ENCODE results near the gene CDH15.

CDH15 gene

DNA sequence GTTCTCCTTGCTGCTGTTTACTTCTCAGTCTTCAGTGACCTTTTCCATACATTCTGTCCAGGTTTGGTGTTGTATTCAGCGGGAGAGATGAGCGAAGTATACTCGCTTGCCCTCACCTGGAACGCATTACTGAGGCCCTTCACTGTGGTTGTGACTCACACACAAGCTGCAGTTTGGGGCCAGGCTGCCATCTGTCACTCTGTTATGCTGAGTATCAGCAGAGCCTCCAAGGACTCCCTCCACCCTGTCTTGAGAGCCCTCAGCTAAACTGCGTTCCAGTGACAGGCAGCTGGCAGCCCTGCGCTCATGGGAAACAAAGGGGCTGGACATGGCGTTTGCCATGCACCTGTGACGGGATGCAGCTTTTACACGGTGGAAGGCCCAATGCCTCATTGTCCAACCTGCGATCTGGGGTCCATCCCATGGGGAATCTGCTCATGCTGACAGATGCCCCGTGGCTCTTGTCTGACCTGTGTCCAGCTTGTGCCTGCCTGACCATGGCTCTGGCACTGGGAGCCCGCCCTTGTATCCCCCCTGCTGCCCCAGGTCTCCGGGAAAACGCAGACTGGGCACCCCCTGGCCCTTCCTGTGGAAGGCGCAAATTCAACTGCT, 39.5 kb downstream of the CDH15 start:
- in situ Hi-C loops (cut with HindIII; ENCODE audit: low pct_unique_long_range_greater_than_20kb, low sequenced_read_pairs) = no loop called here
- TF ChIP-seq JUND (IDR thresholded peaks at IDR 0.05; ENCODE audit: low read depth) = no peak
- no peak for DNase-seq (ENCODE audit: low read depth in 1 of 2, low spot score in 1 of 2)

GRCh38 chr16:89216315-89217137, 45.0 kb downstream of the CDH15 start:
- DNase-seq (ENCODE audit: low read depth in 1 of 2, low spot score in 1 of 2) = peak; percentile 82 to 86
- in situ Hi-C loops (cut with HindIII; ENCODE audit: low pct_unique_long_range_greater_than_20kb, low sequenced_read_pairs) = no loop called here

GRCh38 chr16:89217138-89217387, 45.5 kb downstream of the CDH15 start:
- in situ Hi-C loops (cut with HindIII; ENCODE audit: low pct_unique_long_range_greater_than_20kb, low sequenced_read_pairs) = no loop called here
- TF ChIP-seq JUND (IDR thresholded peaks at IDR 0.05; ENCODE audit: low read depth) = no peak

More at GRCh38 chr16:89216315-89217137, 45.0 kb downstream of the CDH15 start:
- no peak for TF ChIP-seq JUND (IDR thresholded peaks at IDR 0.05; ENCODE audit: low read depth)

GRCh38 chr16:89217388-89218191, 46.0 kb downstream of the CDH15 start, which contains the start of gene ZNF778:
Gene ZNF778, plus strand, starts transcription at chr16:89217703. Its CDS starts 3,425 bp downstream, at chr16:89221128.
- TF ChIP-seq JUND (IDR thresholded peaks at IDR 0.05; ENCODE audit: low read depth) = no peak
- DNase-seq (ENCODE audit: low read depth in 1 of 2, low spot score in 1 of 2) = peak; percentile 91 to 97
- in situ Hi-C loops (cut with HindIII; ENCODE audit: low pct_unique_long_range_greater_than_20kb, low sequenced_read_pairs) = no loop called here

More at GRCh38 chr16:89217138-89217387, 45.5 kb downstream of the CDH15 start:
- DNase-seq (ENCODE audit: low read depth in 1 of 2, low spot score in 1 of 2) = no peak

DNA sequence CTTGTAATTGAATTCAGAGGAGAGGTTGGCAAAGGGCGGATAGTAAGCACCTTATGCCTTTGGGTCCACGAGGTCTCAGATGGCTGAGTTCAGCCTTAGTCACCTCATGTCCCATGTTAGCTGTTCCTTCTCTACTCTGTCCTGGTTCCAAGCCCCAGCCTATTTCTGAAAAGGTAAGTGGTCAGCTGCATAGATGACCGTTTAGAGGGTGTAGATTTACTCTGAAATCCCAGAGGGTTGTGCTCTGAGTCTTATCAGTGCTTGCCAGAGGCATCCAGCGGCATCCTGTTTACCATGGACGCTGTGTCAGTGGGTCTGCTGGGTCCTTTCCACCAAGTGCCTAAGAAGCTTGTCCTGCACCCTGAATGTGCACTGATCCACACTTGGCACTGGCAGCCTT, 47.8 kb downstream of the CDH15 start:
- in situ Hi-C loops (cut with HindIII; ENCODE audit: low pct_unique_long_range_greater_than_20kb, low sequenced_read_pairs) = no loop called here
- no peak for TF ChIP-seq JUND (IDR thresholded peaks at IDR 0.05; ENCODE audit: low read depth)
- DNase-seq (ENCODE audit: low read depth in 1 of 2, low spot score in 1 of 2) = no peak

GRCh38 chr16:89221604-89222003, 50.1 kb downstream of the CDH15 start:
- DNase-seq (ENCODE audit: low read depth in 1 of 2, low spot score in 1 of 2) = no peak
- no peak for TF ChIP-seq JUND (IDR thresholded peaks at IDR 0.05; ENCODE audit: low read depth)
- in situ Hi-C loops (cut with HindIII; ENCODE audit: low pct_unique_long_range_greater_than_20kb, low sequenced_read_pairs) = no loop called here

- in situ Hi-C loops (cut with HindIII; ENCODE audit: low pct_unique_long_range_greater_than_20kb, low sequenced_read_pairs) = no loop called here
- no peak for DNase-seq (ENCODE audit: low read depth in 1 of 2, low spot score in 1 of 2)
- TF ChIP-seq JUND (IDR thresholded peaks at IDR 0.05; ENCODE audit: low read depth) = no peak
Measured at GRCh38 chr16:89222931-89223330, 51.4 kb downstream of the CDH15 start.

DNA sequence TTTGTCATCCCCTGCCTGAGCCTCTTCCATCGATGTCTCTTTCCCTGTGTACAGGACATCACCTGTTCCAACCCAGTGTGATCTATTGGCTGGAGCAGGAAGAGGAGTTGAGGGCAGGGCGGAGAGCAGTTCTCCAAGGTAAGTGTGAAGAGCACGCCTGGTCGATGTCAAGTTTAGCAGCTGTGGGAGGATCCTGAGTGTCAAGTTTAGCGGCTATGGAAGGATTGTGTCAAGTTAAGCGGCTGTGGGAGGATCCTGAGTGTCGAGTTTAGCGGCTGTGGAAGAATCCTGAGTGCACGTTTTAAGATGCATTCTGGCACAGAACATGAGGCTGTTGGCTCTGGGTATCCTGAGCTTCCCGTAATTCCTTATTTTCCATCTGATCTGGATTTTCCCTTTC, 53.1 kb downstream of the CDH15 start:
- no peak for TF ChIP-seq JUND (IDR thresholded peaks at IDR 0.05; ENCODE audit: low read depth)
- DNase-seq (ENCODE audit: low read depth in 1 of 2, low spot score in 1 of 2) = no peak
- in situ Hi-C loops (cut with HindIII; ENCODE audit: low pct_unique_long_range_greater_than_20kb, low sequenced_read_pairs) = no loop called here

DNA sequence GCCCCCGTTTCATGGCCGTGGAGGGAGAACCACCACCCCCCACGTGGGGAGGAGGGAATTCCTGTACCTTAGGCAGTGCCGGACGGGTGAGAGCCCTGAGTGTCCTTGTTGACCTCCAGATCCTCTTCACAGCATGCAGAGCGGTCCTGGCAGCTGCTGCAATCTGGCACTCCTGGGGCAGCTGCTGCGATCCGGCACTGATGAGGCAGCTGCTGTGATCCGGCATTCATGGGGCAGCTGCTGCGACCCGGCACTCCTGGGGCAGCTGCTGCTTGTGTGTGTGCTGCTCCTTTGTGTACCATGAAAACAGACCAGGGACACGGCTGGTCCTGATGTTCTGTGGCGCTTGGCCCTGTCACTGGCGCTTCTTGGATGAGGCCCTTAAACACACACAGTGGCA, 58.7 kb downstream of the CDH15 start:
- DNase-seq (ENCODE audit: low read depth in 1 of 2, low spot score in 1 of 2) = no peak
- no peak for TF ChIP-seq JUND (IDR thresholded peaks at IDR 0.05; ENCODE audit: low read depth)
- in situ Hi-C loops (cut with HindIII; ENCODE audit: low pct_unique_long_range_greater_than_20kb, low sequenced_read_pairs) = no loop called here

DNA sequence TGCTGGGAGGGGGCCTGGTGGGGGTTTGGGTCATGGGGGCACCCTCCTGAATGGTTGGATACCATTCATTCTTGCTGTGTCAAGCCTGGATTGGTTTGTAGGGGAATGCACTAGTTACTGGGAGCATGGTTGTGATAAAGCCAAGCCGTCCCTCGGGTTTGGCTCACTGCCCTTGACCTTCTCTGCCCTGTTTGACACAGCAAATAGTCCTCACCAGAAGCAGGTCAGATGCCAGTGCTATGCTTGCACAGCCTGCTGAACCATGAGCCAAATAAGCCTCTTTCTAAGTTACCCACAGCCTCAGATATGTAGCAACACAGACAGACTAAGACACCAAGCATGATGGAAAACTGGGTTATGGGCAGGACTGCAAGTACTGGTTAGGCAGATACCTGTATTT, 60.6 kb downstream of the CDH15 start:
- in situ Hi-C loops (cut with HindIII; ENCODE audit: low pct_unique_long_range_greater_than_20kb, low sequenced_read_pairs) = no loop called here
- TF ChIP-seq JUND (IDR thresholded peaks at IDR 0.05; ENCODE audit: low read depth) = no peak
- DNase-seq (ENCODE audit: low read depth in 1 of 2, low spot score in 1 of 2) = no peak

DNA sequence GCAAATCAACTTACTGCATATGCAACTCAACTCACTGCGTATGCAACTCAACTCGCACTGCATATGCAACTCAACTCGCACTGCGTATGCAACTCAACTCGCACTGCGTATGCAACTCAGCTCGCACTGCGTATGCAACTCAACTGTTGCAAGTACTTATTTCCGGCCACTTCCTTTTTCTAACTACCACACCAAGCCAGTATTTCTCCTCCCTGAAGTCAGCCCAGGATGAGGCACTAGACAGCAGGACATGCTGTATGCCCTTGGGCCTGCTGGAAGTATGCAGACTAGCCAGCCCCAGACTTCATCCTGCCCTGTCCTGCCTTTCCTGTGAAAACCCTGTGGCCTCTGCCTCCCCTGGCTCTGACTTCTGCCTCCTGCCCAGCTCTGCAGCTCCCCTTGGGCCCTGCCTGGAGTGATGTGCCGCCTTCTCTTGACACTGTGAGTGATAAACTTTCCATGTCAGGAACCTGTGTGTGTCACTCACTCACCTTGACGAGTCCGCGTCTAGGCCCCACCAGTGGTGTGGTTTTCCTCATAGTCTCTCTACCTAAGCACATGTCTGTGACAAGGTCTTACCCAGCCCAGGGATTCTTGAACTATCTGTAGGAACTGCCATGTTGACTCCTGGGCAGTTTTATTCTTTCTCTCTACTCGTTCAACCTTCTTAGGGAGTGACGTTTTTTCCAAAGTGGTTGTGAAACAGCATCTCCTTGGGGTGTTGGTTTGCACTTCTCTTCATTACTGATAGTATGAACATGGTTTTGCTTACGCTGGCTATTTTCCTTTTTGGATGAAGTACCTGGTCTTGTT, 62.3 kb downstream of the CDH15 start:
- in situ Hi-C loops (cut with HindIII; ENCODE audit: low pct_unique_long_range_greater_than_20kb, low sequenced_read_pairs) = no loop called here
- DNase-seq (ENCODE audit: low read depth in 1 of 2, low spot score in 1 of 2) = no peak
- no peak for TF ChIP-seq JUND (IDR thresholded peaks at IDR 0.05; ENCODE audit: low read depth)

DNA sequence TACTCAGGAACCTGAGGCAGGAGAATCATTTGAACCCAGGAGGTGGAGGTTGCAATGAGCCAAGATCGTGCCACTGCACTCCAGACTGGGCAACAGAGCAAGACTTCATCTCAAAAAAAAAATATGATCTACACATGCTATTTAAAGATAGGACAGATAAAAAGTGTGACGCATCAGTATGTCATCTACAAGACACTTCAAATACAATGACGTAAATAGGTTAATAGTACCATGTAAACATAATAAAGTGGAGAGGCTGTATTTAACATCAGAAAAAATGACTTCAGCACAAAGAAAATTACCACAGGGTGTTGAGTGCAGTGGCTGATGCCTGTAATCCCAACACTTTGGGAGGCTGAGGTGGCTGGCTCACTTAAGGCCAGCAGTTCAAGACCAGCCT, 66.2 kb downstream of the CDH15 start:
- in situ Hi-C loops (cut with HindIII; ENCODE audit: low pct_unique_long_range_greater_than_20kb, low sequenced_read_pairs) = no loop called here
- TF ChIP-seq JUND (IDR thresholded peaks at IDR 0.05; ENCODE audit: low read depth) = no peak

More for the DNA sequence above, 66.2 kb downstream of the CDH15 start:
- DNase-seq (ENCODE audit: low read depth in 1 of 2, low spot score in 1 of 2) = no peak

Data from T47D (cell line).